Amniotic epithelial cell (primary cell): ENCODE results near the gene DHDH.
A peak's percentile ranks its signal among the peaks of the same experiment; 100 is the strongest.

Source experiments
- DNase-seq: peaks from one replicate; pipeline ENCODE4 v3.0.0-alpha.2; 2010; ENCODE audit warnings: low read depth

DHDH gene

GRCh38 chr19:48966541-48967345 is 33.2 kb downstream of the DHDH start:
- no peak for DNase-seq

GRCh38 chr19:48967346-48968178 is 34.1 kb downstream of the DHDH start:
- peak; percentile 78 for DNase-seq

GRCh38 chr19:48968179-48968661 is 34.7 kb downstream of the DHDH start:
- DNase-seq = peak; percentile 67

- DNase-seq = no peak
These were observed 35.3 kb downstream of the DHDH start for GRCh38 chr19:48968813-48969218.

GRCh38 chr19:48969276-48970138 is 36.0 kb downstream of the DHDH start:
- peak; percentile 53 for DNase-seq

GRCh38 chr19:48970139-48970766 is 36.8 kb downstream of the DHDH start:
- DNase-seq = no peak

- DNase-seq = peak; percentile 69
These were observed 37.5 kb downstream of the DHDH start for GRCh38 chr19:48970923-48971395.

GRCh38 chr19:48975947-48976847 is 42.7 kb downstream of the DHDH start:
- DNase-seq = no peak

GRCh38 chr19:48977061-48977460 is 43.6 kb downstream of the DHDH start:
- DNase-seq = no peak

- no peak for DNase-seq
These were observed 48.8 kb downstream of the DHDH start for GRCh38 chr19:48982280-48982679.

- no peak for DNase-seq
These were observed 52.2 kb downstream of the DHDH start for GRCh38 chr19:48985711-48986110.

GRCh38 chr19:48986211-48986610 is 52.7 kb downstream of the DHDH start:
- no peak for DNase-seq

GRCh38 chr19:48987323-48987722 is 53.8 kb downstream of the DHDH start:
- DNase-seq = no peak

- no peak for DNase-seq
These were observed 54.8 kb downstream of the DHDH start for GRCh38 chr19:48988286-48988685.

GRCh38 chr19:48988860-48989259 is 55.4 kb downstream of the DHDH start:
- DNase-seq = no peak

- no peak for DNase-seq
These were observed 56.3 kb downstream of the DHDH start for GRCh38 chr19:48989701-48990291.

GRCh38 chr19:48990400-48990799 is 56.9 kb downstream of the DHDH start:
- DNase-seq = no peak

GRCh38 chr19:48991011-48991609 is 57.6 kb downstream of the DHDH start:
- no peak for DNase-seq

- peak; percentile 82 for DNase-seq
These were observed 58.5 kb downstream of the DHDH start for GRCh38 chr19:48991873-48992580.
